SKM-1 treated with dmso at 0.1 percent for 144 hours (cell line): ENCODE results near the gene ACOT2.

Source experiments
- DNase-seq: peaks from one replicate; lab custom pipeline; 2025; ENCODE audit not compliant: unreplicated experiment; lab: John Stamatoyannopoulos, UW

Gene ACOT2

GRCh38 chr14:73613419-73613963 lies 44.5 kb downstream of the ACOT2 start:
- no peak for DNase-seq

GRCh38 chr14:73616831-73617230 lies 47.8 kb downstream of the ACOT2 start:
- no peak for DNase-seq

- DNase-seq: no peak
These were observed 50.5 kb downstream of the ACOT2 start for GRCh38 chr14:73619524-73619923.

- no peak for DNase-seq
These were observed 51.3 kb downstream of the ACOT2 start for GRCh38 chr14:73620268-73620667.

GRCh38 chr14:73623504-73624054 lies 54.6 kb downstream of the ACOT2 start:
- no peak for DNase-seq
